ENCODE measurements around the gene LCORL. TPM values are rescaled to one million over a fixed set of nuclear protein-coding genes. Genes with fewer than 3 reads are reported as not detected.
"Not testable (repeated sequence)": the region's sequence is repeated elsewhere in the genome, so short reads cannot be mapped to it uniquely, and the experiment has no call there.

The LCORL gene
- total RNA-seq, 1 experiment from 2014 or later: 15.5 TPM

- no peak overlapping the region for H3K18ac ChIP-seq (ENCODE audit: insufficient read length, low read depth, low read length)
- no peak overlapping the region for H2BK20ac ChIP-seq (ENCODE audit: low read depth, low read length, poor library complexity, severe bottlenecking)
- no peak overlapping the region for H3K56ac ChIP-seq (ENCODE audit: insufficient read length, low read depth, low read length)
- no peak overlapping the region for H2BK120ac ChIP-seq (ENCODE audit: low read depth, low read length, poor library complexity, severe bottlenecking)
- H4K20me1 ChIP-seq (ENCODE audit: control insufficient read depth, insufficient read depth, insufficient read length): no peaks in the 10 kb centered on the region
- no peak overlapping the region for H3K4me3 Mint-ChIP-seq
- H3K14ac ChIP-seq (ENCODE audit: insufficient read depth, low read length): no peak overlapping the region
- H4K91ac ChIP-seq (ENCODE audit: insufficient read length, low read depth, low read length): no peak overlapping the region
- no peak overlapping the region for H3K4ac ChIP-seq (ENCODE audit: low read depth, low read length)
- H3T11ph ChIP-seq (ENCODE audit: low read length): no peak overlapping the region
- no peaks in the 10 kb centered on the region for H3K23me2 ChIP-seq (ENCODE audit: insufficient read length, low read depth, low read length, poor library complexity, severe bottlenecking)
- no peak overlapping the region for H2BK12ac ChIP-seq (ENCODE audit: insufficient read length, low read depth, low read length)
- no peaks in the 10 kb centered on the region for H3K4me1 ChIP-seq (ENCODE audit: insufficient read depth, low read length)
- no peak overlapping the region for H2BK5ac ChIP-seq (ENCODE audit: insufficient read length, low read length)
- peaks cover 0 to 7% of the 10 kb centered on the region in 2 experiments; a peak in 2 of 4 replicates for H3K4me1 Mint-ChIP-seq
- no peak overlapping the region for H4K5ac ChIP-seq (ENCODE audit: insufficient read length, low read depth, low read length)
- H2AK5ac ChIP-seq (ENCODE audit: insufficient read length, low read length): no peak overlapping the region
- H3K23ac ChIP-seq (ENCODE audit: insufficient read length, low read depth, low read length): no peak overlapping the region
- DNase-seq: no peak
- peaks cover 7% of the 10 kb centered on the region; the same call in 1 of the 2 replicates for H3K79me2 ChIP-seq (ENCODE audit: insufficient read depth, low read length)
- H4K8ac ChIP-seq (replicated peaks; ENCODE audit: insufficient read length, low read depth, low read length): no peak overlapping the region
- H2AFZ ChIP-seq (ENCODE audit: low read length): no peak overlapping the region
- no peaks in the 10 kb centered on the region for H3K27me3 Mint-ChIP-seq (ENCODE audit: low read depth)
- no peaks in the 10 kb centered on the region; the same call in 1 of the 2 replicates for H3K27me3 ChIP-seq (ENCODE audit: insufficient read depth, low read length)
- H3K9me3 Mint-ChIP-seq: peaks cover 26% of the 10 kb centered on the region in 2 experiments
- peaks cover 4% of the 10 kb centered on the region for H3K79me1 ChIP-seq (ENCODE audit: insufficient read depth, low read depth, low read length, poor library complexity, severe bottlenecking)
- no peaks in the 10 kb centered on the region for H3K9me3 ChIP-seq (ENCODE audit: control insufficient read depth, low read depth, low read length)
- H3K27ac Mint-ChIP-seq: no peak overlapping the region
- no peak overlapping the region for H3K4me2 ChIP-seq (ENCODE audit: insufficient read depth, insufficient read length, low read length)
- no peak overlapping the region for H2BK15ac ChIP-seq (ENCODE audit: low read depth, low read length)
- no peak overlapping the region for H3K9ac ChIP-seq (ENCODE audit: extremely low read depth, insufficient read length, low read length)
- no peak for TF ChIP-seq CTCF (conservative IDR thresholded peaks at IDR 0.05)
- peaks cover 26 to 32% (median 31%) of the 10 kb centered on the region in 3 experiments for H3K36me3 Mint-ChIP-seq (ENCODE audit: insufficient read depth in 1 of 3, low read depth in 3 of 3)
- H3K27ac ChIP-seq (ENCODE audit: insufficient read length, low read depth, low read length): no peak overlapping the region
Measured at GRCh38 chr4:18007625-18008024, 13.9 kb downstream of the LCORL start.

- not testable (repeated sequence) for H3K4me3 Mint-ChIP-seq; H3K27me3 Mint-ChIP-seq (ENCODE audit: low read depth); H4K20me1 ChIP-seq (ENCODE audit: control insufficient read depth, insufficient read depth, insufficient read length); H3K18ac ChIP-seq (ENCODE audit: insufficient read length, low read depth, low read length); H4K8ac ChIP-seq (replicated peaks; ENCODE audit: insufficient read length, low read depth, low read length); H3K4ac ChIP-seq (ENCODE audit: low read depth, low read length); H2AK5ac ChIP-seq (ENCODE audit: insufficient read length, low read length); H3K4me2 ChIP-seq (ENCODE audit: insufficient read depth, insufficient read length, low read length); H3K9ac ChIP-seq (ENCODE audit: extremely low read depth, insufficient read length, low read length); H3K79me1 ChIP-seq (ENCODE audit: insufficient read depth, low read depth, low read length, poor library complexity, severe bottlenecking); H2BK15ac ChIP-seq (ENCODE audit: low read depth, low read length); H3K23me2 ChIP-seq (ENCODE audit: insufficient read length, low read depth, low read length, poor library complexity, severe bottlenecking); H3T11ph ChIP-seq (ENCODE audit: low read length); H3K9me3 ChIP-seq (ENCODE audit: control insufficient read depth, low read depth, low read length); H2BK12ac ChIP-seq (ENCODE audit: insufficient read length, low read depth, low read length); H3K27ac Mint-ChIP-seq; H4K5ac ChIP-seq (ENCODE audit: insufficient read length, low read depth, low read length); H3K56ac ChIP-seq (ENCODE audit: insufficient read length, low read depth, low read length); H2BK20ac ChIP-seq (ENCODE audit: low read depth, low read length, poor library complexity, severe bottlenecking); H3K14ac ChIP-seq (ENCODE audit: insufficient read depth, low read length); H3K27ac ChIP-seq (ENCODE audit: insufficient read length, low read depth, low read length); H3K4me1 Mint-ChIP-seq; H3K4me1 ChIP-seq (ENCODE audit: insufficient read depth, low read length); H4K91ac ChIP-seq (ENCODE audit: insufficient read length, low read depth, low read length); H3K23ac ChIP-seq (ENCODE audit: insufficient read length, low read depth, low read length); H3K79me2 ChIP-seq (ENCODE audit: insufficient read depth, low read length); H2BK5ac ChIP-seq (ENCODE audit: insufficient read length, low read length); DNase-seq; H2BK120ac ChIP-seq (ENCODE audit: low read depth, low read length, poor library complexity, severe bottlenecking); H2AFZ ChIP-seq (ENCODE audit: low read length); H3K27me3 ChIP-seq (ENCODE audit: insufficient read depth, low read length)
- H3K9me3 Mint-ChIP-seq: peaks cover 26% of the 10 kb centered on the region in 2 experiments
- WGBS (ENCODE audit: extremely low coverage, insufficient read length, low lambda C conversion rate): no CpG with 5 or more reads among the region's 1 CpG
- peaks cover 26 to 32% (median 31%) of the 10 kb centered on the region in 3 experiments for H3K36me3 Mint-ChIP-seq (ENCODE audit: insufficient read depth in 1 of 3, low read depth in 3 of 3)
Measured at GRCh38 chr4:18006432-18006831, 15.1 kb downstream of the LCORL start.

All from H9 (cell line).